Measurements from ENCODE around the gene NEU1. TPM values are rescaled to one million over a fixed set of nuclear protein-coding genes. Genes with fewer than 3 reads are reported as not detected.
"Not testable (repeated sequence)": the region's sequence is repeated elsewhere in the genome, so short reads cannot be mapped to it uniquely, and the experiment has no call there.

Gene NEU1
- total and polyA plus RNA-seq, 2 of the 8 experiments (the other 6 are each of a cell fraction or from before 2014, with no cell fraction given), result 41.2 to 72.1 TPM

- TF ChIP-seq YY1 (IDR thresholded peaks at IDR 0.05; ENCODE audit: low read depth, low read length), result no peak
- TF ChIP-seq SRF (IDR thresholded peaks at IDR 0.05; ENCODE audit: low read depth, low read length), result no peak
- no peak for TF ChIP-seq RNF2 (IDR thresholded peaks at IDR 0.05; ENCODE audit: borderline replicate concordance, low read depth, low read length, missing control alignments, poor library complexity, severe bottlenecking)
- TF ChIP-seq ASH2L (IDR thresholded peaks at IDR 0.05; ENCODE audit: low read length), result no peak
- TF ChIP-seq TAF7 (optimal IDR thresholded peaks at IDR 0.05; ENCODE audit: borderline replicate concordance, low read depth, low read length), result no peak
- no peak for TF ChIP-seq TAF1 (IDR thresholded peaks at IDR 0.05; ENCODE audit: low read depth, low read length)
- no peak for TF ChIP-seq HDAC6 (IDR thresholded peaks at IDR 0.05; ENCODE audit: low read depth, low read length)
Measured at GRCh38 chr6:31825553-31825952, 37.1 kb downstream of the NEU1 start (continued).

- Histone ChIP-seq H3K4me2 (ENCODE audit: insufficient read depth in 1 of 2, low read depth in 2 of 2, low read length in 2 of 2) (peak overlapping the region in 1 of 2 experiments; percentile 80; a peak in 1 of 4 replicates), H3K23me2 (ENCODE audit: low read depth, low read length) (peaks cover 14% of the 10 kb centered on the region), H2BK20ac (ENCODE audit: low read length) (peak overlapping the region; percentile 9; the same call in 1 of the 2 replicates), H3K4me1 (replicated peaks in 1 of 4; ENCODE audit: control insufficient read depth in 3 of 4, insufficient read depth in 4 of 4, low read length in 3 of 4) (peaks cover 5 to 12% (median 9%) of the 10 kb centered on the region in 4 experiments; a peak in 6 of 7 replicates)
- H3K14ac ChIP-seq (ENCODE audit: insufficient read length); H3K18ac ChIP-seq (ENCODE audit: extremely low read depth, low read length); H2BK15ac ChIP-seq (ENCODE audit: low read length); DNase-seq (ENCODE audit: low read depth in 1 of 2, low spot score in 2 of 2); H3K79me1 ChIP-seq (ENCODE audit: low read depth, low read length); H2AFZ ChIP-seq (ENCODE audit: low read length); H3K79me2 ChIP-seq (ENCODE audit: control insufficient read depth in 1 of 2, insufficient read depth in 2 of 2, low read length in 2 of 2); H3K27me3 ChIP-seq (replicated peaks in 1 of 4; ENCODE audit: control insufficient read depth in 3 of 4, extremely low read depth in 1 of 4, insufficient read depth in 3 of 4, low read length in 3 of 4); H4K91ac ChIP-seq (replicated peaks; ENCODE audit: insufficient read length, low read length); H3K9ac ChIP-seq (replicated peaks in 1 of 4; ENCODE audit: extremely low read depth in 1 of 4, low read depth in 3 of 4, low read length in 3 of 4); H2BK120ac ChIP-seq (replicated peaks; ENCODE audit: low read depth, low read length); H3K4ac ChIP-seq (replicated peaks; ENCODE audit: insufficient read length, low read depth, low read length); H3K9me3 ChIP-seq (ENCODE audit: insufficient read depth in 2 of 2, low read depth in 1 of 2, low read length in 1 of 2); H3K4me3 ChIP-seq (ENCODE audit: extremely low read depth in 1 of 4, insufficient read depth in 2 of 4, low read depth in 3 of 4, low read length in 4 of 4); H3K27ac ChIP-seq (ENCODE audit: low read depth, low read length); FAIRE-seq; H2BK5ac ChIP-seq (ENCODE audit: low read depth, low read length); H2AK5ac ChIP-seq (ENCODE audit: low read depth, low read length); H3K23ac ChIP-seq (ENCODE audit: insufficient read length); H4K8ac ChIP-seq (ENCODE audit: extremely low read depth, insufficient read depth, low read length); H4K20me1 ChIP-seq (replicated peaks in 1 of 2; ENCODE audit: control insufficient read depth in 1 of 2, insufficient read depth in 2 of 2, low read length in 2 of 2); H4K5ac ChIP-seq (ENCODE audit: insufficient read length, low read depth, low read length); H3K36me3 ChIP-seq (ENCODE audit: control insufficient read depth in 2 of 4, insufficient read depth in 4 of 4, low read length in 3 of 4); H3K56ac ChIP-seq (replicated peaks; ENCODE audit: insufficient read length, low read depth, low read length); H2BK12ac ChIP-seq (ENCODE audit: low read depth, low read length): not testable (repeated sequence)
- WGBS, 2 experiments (ENCODE audit: extremely low coverage in 1 of 2, insufficient coverage in 1 of 2, insufficient read length in 1 of 2, insufficient replicate concordance in 2 of 2, low coverage in 1 of 2, low lambda C conversion rate in 2 of 2, missing lambda C conversion rate in 1 of 2), result 86% methylated on average over 9 of the region's 9 CpGs; no CpG with 5 or more reads in 1 of the 2 experiments
- CTCF ChIA-PET (ENCODE audit: partially characterized antibody), result interaction anchor here (2.4 to 3.4 kb wide), 2 partner anchors 16 to 28 kb away, joined by 6 to 13 read pairs; partner anchors contain the start of genes LSM2 and VARS1
- POLR2A ChIA-PET (ENCODE audit: partially characterized antibody), result interaction anchor here (1.2 to 10.9 kb wide), 7 partner anchors 11 to 167 kb away, joined by 4 to 136 read pairs (median 23); partner anchors contain the start of genes EHMT2, HSPA1A, HSPA1L and LSM2
Measured at GRCh38 chr6:31823592-31824196, 38.9 kb downstream of the NEU1 start.
